OCI-LY1 (cell line): Measurements from ENCODE around the gene ACO2.

Experiments
- H2AFZ ChIP-seq: fragments of 200-600 bp; sonication (generic), shearing (Covaris generic); 2 replicates; pipeline ENCODE4 v1.6.0; 2014; ENCODE audit warnings: antibody characterized with exemption, mild to moderate bottlenecking, low read length
- H3F3A ChIP-seq: fragments of 200-600 bp; sonication (generic), shearing (Covaris generic); 2 replicates; pipeline ENCODE4 v1.6.0; 2014; ENCODE audit warnings: mild to moderate bottlenecking, antibody characterized with exemption, low read length, moderate library complexity; ENCODE audit not compliant: insufficient read depth
- H3K27ac ChIP-seq: fragments of 200-600 bp; sonication (generic); 2 replicates; pipeline ENCODE4 v1.5.1; 2014; ENCODE audit warnings: low read length, mixed run types, mild to moderate bottlenecking, low read depth; ENCODE audit not compliant: poor library complexity, severe bottlenecking
- H3K27me3 ChIP-seq: fragments of 200-600 bp; sonication (generic); 2 replicates; pipeline ENCODE4 v1.6.0; 2014; ENCODE audit warnings: antibody characterized with exemption, mild to moderate bottlenecking, low read length, moderate library complexity; ENCODE audit not compliant: insufficient read depth
- H3K36me3 ChIP-seq: fragments of 200-600 bp; sonication (generic); 2 replicates; pipeline ENCODE4 v1.6.1; 2014; ENCODE audit warnings: mild to moderate bottlenecking, antibody characterized with exemption, low read length, moderate library complexity, mixed read lengths; ENCODE audit not compliant: insufficient read depth
- H3K4me1 ChIP-seq: fragments of 200-600 bp; sonication (generic); 2 replicates; pipeline ENCODE4 v1.5.1; 2014; ENCODE audit warnings: mild to moderate bottlenecking, low read length, moderate library complexity; ENCODE audit not compliant: insufficient read depth, severe bottlenecking
- H3K4me2 ChIP-seq: fragments of 200-600 bp; sonication (generic), shearing (Covaris generic); 2 replicates; pipeline ENCODE4 v1.6.1; 2014; ENCODE audit warnings: low read length
- H3K4me3 ChIP-seq: fragments of 200-600 bp; sonication (generic); 2 replicates; pipeline ENCODE4 v1.5.1; 2014; ENCODE audit warnings: low read length, low read depth, mild to moderate bottlenecking, mixed read lengths; ENCODE audit not compliant: poor library complexity, severe bottlenecking
- H3K79me2 ChIP-seq: fragments of 200-600 bp; shearing (Covaris generic); 2 replicates; pipeline ENCODE4 v1.6.1; 2016; ENCODE audit warnings: mixed run types, low read length, mixed read lengths; ENCODE audit not compliant: insufficient read depth
- H3K9ac ChIP-seq: fragments of 200-600 bp; sonication (generic), shearing (Covaris generic); 2 replicates; pipeline ENCODE4 v1.6.1; 2014; ENCODE audit warnings: mild to moderate bottlenecking, low read length, mixed read lengths
- H3K9me2 ChIP-seq: fragments of 200-600 bp; sonication (generic), shearing (Covaris generic); 2 replicates; pipeline ENCODE4 v1.6.1; 2014; ENCODE audit warnings: low read depth, mild to moderate bottlenecking, low read length, mixed read lengths
- H3K9me3 ChIP-seq: fragments of 200-600 bp; shearing (Covaris generic); 2 replicates; pipeline ENCODE4 v1.6.1; 2014; ENCODE audit warnings: low read length, mixed read lengths
- H4K20me1 ChIP-seq: fragments of 200-600 bp; sonication (generic), shearing (Covaris generic); 2 replicates; pipeline ENCODE4 v1.6.0; 2016; ENCODE audit warnings: mild to moderate bottlenecking, low read length; ENCODE audit not compliant: insufficient read depth
- EZH2 ChIP-seq: fragments of 200-600 bp; sonication (generic), shearing (Covaris generic); IDR thresholded peaks from 2 replicates; pipeline ENCODE4 v1.8.0; 2017; ENCODE audit warnings: borderline replicate concordance, mixed run types, mild to moderate bottlenecking, antibody characterized with exemption, low read length, moderate library complexity, mixed read lengths
- TF ChIP-seq, protein P1 (sequence below): fragments of 200-600 bp; sonication (generic), shearing (Covaris generic); IDR thresholded peaks from 2 replicates; pipeline ENCODE4 v1.5.1; 2017; ENCODE audit warnings: mild to moderate bottlenecking, antibody characterized with exemption, low read length, moderate library complexity, mixed read lengths

The ACO2 gene

DNA sequence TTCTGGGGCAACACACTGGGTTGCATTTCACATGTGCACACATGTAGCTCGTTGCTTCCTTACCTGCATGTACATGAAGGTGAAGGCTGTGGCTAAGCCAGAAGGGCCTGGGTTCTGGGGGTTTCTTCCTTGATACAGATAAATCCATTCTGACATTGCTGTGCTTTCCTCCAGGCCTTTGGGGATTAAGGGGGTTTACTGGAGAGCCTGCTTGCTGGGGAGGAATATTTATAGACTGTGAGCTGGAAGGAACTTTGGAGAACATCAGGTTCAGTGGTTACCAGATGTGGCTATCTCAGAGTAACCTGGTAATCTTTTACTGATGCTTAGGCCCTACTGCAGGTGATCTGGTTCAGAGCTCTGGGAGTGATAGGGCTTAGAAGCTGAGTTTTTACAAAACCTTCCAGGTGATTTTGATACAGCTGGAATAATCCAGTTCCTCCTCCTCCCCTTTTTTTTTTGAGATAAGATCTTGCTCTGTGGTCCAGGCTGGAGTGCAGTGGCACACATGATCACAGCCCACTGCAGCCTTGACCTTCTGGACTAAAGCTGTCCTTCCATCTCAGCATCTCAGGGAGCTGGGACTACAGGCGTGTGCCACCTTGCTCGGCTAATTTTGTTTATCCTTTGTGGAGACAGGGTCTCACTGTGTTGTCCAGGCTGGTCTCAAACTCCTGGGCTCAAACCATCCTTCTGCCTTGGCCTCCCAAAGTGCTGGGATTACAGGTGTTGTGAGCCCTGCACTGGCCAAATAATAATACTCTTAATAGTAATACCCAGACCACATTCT is 19.9 kb downstream of the ACO2 start:
- no peaks in the 10 kb centered on the region for H4K20me1 ChIP-seq
- no peaks in the 10 kb centered on the region for H3K27me3 ChIP-seq
- H3K4me3 ChIP-seq = no peak overlapping the region
- H3K79me2 ChIP-seq = peaks cover 83% of the 10 kb centered on the region
- no peak overlapping the region for H3K9ac ChIP-seq
- H3K9me3 ChIP-seq = no peaks in the 10 kb centered on the region
- no peak overlapping the region for H2AFZ ChIP-seq
- H3F3A ChIP-seq = no peaks in the 10 kb centered on the region
- peaks cover 27% of the 10 kb centered on the region for H3K4me1 ChIP-seq
- no peaks in the 10 kb centered on the region for H3K9me2 ChIP-seq
- no peak overlapping the region for H3K4me2 ChIP-seq
- H3K36me3 ChIP-seq = peaks cover 6% of the 10 kb centered on the region; the same call in 1 of the 2 replicates
- no peak overlapping the region for H3K27ac ChIP-seq
- TF ChIP-seq, protein P1, sequence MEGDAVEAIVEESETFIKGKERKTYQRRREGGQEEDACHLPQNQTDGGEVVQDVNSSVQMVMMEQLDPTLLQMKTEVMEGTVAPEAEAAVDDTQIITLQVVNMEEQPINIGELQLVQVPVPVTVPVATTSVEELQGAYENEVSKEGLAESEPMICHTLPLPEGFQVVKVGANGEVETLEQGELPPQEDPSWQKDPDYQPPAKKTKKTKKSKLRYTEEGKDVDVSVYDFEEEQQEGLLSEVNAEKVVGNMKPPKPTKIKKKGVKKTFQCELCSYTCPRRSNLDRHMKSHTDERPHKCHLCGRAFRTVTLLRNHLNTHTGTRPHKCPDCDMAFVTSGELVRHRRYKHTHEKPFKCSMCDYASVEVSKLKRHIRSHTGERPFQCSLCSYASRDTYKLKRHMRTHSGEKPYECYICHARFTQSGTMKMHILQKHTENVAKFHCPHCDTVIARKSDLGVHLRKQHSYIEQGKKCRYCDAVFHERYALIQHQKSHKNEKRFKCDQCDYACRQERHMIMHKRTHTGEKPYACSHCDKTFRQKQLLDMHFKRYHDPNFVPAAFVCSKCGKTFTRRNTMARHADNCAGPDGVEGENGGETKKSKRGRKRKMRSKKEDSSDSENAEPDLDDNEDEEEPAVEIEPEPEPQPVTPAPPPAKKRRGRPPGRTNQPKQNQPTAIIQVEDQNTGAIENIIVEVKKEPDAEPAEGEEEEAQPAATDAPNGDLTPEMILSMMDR = no peak
- no peak for TF ChIP-seq EZH2

DNA sequence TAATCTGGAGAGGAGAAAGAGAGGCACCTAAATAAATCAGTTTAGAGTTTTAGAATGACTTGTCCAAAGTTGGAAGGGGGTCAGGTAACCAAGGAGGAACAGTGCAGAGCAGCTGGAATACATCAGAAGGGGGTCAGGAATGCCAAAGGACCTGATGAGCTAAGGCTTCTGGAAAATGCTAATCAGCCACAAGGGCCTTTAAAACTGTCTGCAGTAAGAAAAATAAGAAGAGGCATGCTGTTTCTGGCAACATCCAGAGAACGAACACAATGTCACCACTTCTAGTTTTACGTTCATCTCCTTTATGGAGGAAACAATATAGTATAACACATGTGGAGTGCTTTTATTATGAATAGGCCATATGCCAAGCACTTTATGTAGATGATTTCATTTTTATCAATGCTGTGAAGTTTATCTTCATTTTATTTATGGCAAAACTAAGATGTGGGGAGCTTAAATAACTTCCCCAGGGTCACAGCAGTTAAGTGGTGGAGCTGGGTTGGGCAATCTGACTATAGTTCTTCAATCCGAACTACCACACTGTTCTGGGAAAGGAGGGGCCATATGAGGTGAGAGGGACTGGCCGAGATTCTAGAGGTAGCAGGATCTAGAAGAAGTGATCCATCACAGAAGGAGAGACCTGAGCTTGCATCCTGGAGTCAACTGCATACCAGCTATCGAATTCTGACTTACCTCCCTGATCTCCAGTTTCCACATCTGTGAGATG is 22.6 kb downstream of the ACO2 start:
- Histone ChIP-seq H3K36me3 (peaks cover 14% of the 10 kb centered on the region), H3K27ac (no peak overlapping the region), H3K4me1 (peaks cover 12% of the 10 kb centered on the region), H3K9me3 (no peaks in the 10 kb centered on the region), H3K79me2 (peaks cover 66% of the 10 kb centered on the region), H3K4me3 (no peak overlapping the region), H3K27me3 (no peaks in the 10 kb centered on the region), H3F3A (no peaks in the 10 kb centered on the region), H2AFZ (no peak overlapping the region), H4K20me1 (no peaks in the 10 kb centered on the region), H3K4me2 (no peak overlapping the region), H3K9me2 (no peaks in the 10 kb centered on the region), H3K9ac (no peak overlapping the region)
- no peak for TF ChIP-seq EZH2
- TF ChIP-seq, protein P1 = no peak

DNA sequence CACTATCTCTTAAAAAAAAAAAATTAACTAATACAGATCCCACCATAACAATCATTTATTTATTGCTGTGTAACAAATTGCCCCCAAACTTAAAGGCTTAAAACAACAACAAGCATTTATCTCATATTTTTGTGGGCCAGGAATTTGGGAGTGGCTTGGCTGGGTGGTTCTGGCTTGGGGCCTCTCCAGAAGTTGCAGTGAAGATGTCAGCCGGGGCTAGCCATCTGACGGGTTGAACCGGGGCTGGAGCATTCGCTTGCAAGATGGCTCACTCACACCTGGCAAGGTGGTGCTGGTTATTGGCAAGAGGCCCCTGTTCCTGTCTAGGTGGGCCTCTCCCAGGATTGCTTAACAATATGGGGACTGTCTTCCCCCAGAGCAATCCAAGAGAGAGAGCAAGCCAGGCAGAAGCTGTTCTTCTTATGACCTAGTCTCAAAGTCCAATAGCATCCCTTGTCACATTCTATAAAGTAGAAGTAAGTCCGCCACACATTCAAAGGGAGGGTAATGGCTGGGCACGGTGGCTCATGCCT is 29.5 kb downstream of the ACO2 start:
- no peaks in the 10 kb centered on the region for H3F3A ChIP-seq
- H4K20me1 ChIP-seq = no peaks in the 10 kb centered on the region
- no peaks in the 10 kb centered on the region for H3K4me1 ChIP-seq
- no peaks in the 10 kb centered on the region for H3K9me3 ChIP-seq
- H2AFZ ChIP-seq = no peak overlapping the region
- no peak overlapping the region for H3K27ac ChIP-seq
- no peak overlapping the region for H3K9ac ChIP-seq
- no peaks in the 10 kb centered on the region for H3K27me3 ChIP-seq
- no peak overlapping the region for H3K4me3 ChIP-seq
- peaks cover 4% of the 10 kb centered on the region; the same call in 1 of the 2 replicates for H3K79me2 ChIP-seq
- TF ChIP-seq EZH2 = no peak
- TF ChIP-seq, protein P1 = no peak
- peaks cover 42% of the 10 kb centered on the region for H3K36me3 ChIP-seq
- no peaks in the 10 kb centered on the region for H3K9me2 ChIP-seq
- H3K4me2 ChIP-seq = no peak overlapping the region
